Measurements from ENCODE around the gene SLC39A8.

The SLC39A8 gene

GRCh38 chr4:102234243-102234838 lies 110.9 kb downstream of the SLC39A8 start:
- DNase-seq (ENCODE audit: low read depth in 4 of 4, low spot score in 1 of 4), result no peak

DNA sequence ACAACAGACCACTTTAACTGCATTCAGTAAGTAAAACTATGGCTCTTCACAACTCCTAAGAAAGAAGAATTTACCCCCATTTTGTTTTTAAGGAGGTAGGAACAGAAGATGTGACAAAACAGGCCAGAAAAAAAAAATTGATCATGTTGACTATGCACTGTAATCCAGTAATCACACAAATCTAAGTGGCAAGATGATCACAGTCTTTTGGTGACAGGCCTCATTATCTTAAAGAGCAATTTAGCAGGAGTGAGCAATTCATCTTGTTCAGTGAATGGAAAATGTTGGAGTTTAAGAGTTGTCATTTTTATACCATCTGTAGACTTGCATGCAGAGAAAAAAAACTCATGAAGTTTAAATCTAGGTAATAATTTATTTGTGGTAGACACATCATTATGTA lies 115.1 kb downstream of the SLC39A8 start:
- DNase-seq (ENCODE audit: low read depth in 4 of 4, low spot score in 1 of 4), result no peak

DNA sequence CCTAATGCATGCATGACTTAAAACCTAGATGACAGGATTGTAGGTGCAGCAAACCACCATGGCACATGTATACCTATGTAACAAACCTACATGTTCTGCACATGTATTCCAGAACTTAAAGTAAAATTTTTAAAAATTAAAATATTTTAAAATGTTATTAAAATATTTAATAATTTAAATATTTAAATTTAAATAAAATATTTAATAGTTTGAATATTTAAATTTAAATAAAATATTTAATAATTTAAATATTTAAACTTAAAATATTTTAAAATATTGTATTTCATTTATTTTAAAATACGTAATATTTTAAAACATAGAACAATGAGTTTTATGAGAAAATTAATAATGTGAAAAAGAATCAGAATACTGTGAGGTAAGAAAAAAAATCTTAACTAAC lies 117.9 kb downstream of the SLC39A8 start:
- DNase-seq (ENCODE audit: low read depth in 4 of 4, low spot score in 1 of 4), result no peak

DNA sequence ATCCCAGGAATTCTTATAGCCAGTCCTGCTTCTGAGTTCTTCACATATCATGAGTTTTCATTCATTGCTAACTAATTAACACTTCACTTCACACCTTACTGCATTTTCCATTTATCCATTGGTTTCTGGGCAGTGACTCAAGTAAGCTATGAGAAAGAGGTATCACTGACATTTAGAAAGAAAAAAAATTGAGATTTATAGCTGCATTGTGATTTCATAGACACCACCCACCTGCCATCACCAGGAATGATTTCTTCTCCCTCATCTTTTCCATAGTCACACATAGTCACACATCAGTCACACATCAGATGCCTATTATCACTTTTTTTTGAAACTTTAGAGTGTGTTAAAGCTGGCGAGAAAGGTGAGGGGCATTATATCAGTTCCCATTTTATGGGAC lies 121.8 kb downstream of the SLC39A8 start:
- DNase-seq (ENCODE audit: low read depth in 4 of 4, low spot score in 1 of 4), result no peak

- DNase-seq (ENCODE audit: low read depth in 4 of 4, low spot score in 1 of 4), result no peak
Observed at GRCh38 chr4:102222838-102223409, 122.4 kb downstream of the SLC39A8 start.

DNA sequence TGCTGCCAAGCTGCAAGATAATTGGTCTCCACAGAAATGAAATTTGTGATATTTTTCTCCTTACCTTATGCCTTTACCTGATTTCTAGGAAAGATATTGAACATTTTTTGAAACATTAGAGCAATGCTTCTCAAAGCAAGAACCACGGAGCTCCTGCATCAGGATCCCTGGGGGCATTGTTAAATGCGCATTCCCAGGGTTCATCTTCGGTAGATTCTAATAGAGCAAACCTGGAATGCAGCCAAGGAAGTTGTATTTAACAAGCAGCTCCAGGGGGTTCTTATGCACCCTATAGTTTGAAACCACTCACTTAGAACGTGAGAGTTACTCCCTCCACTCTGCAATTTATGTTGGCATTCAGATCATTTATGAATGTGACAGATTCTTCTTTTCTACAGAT lies 126.2 kb downstream of the SLC39A8 start:
- DNase-seq (ENCODE audit: low read depth in 4 of 4, low spot score in 1 of 4), result no peak

GRCh38 chr4:102218656-102219055 lies 126.6 kb downstream of the SLC39A8 start:
- DNase-seq (ENCODE audit: low read depth in 4 of 4, low spot score in 1 of 4), result no peak

- DNase-seq (ENCODE audit: low read depth in 4 of 4, low spot score in 1 of 4), result no peak
Observed at GRCh38 chr4:102217775-102218355, 127.4 kb downstream of the SLC39A8 start.

GRCh38 chr4:102217345-102217744 lies 127.9 kb downstream of the SLC39A8 start:
- no peak for DNase-seq (ENCODE audit: low read depth in 4 of 4, low spot score in 1 of 4)

DNA sequence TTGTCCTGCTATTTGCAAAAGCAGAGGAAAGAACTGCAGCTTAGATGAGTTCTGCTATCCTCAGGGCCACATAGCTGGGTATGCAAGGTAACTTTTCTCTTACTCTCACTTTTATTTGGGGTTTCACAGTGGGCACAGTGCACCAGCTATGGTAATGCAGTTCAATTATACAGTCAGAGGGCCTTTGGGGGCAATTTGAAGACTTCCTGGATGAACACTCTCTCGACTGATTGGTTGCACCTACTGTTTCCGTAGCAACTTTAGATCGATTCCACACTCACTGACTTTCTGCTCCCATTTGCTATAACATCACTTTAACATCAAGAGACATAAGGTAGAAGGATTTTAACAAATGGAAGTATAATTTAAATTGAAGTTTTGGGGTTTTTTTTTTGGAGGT lies 128.6 kb downstream of the SLC39A8 start:
- DNase-seq (ENCODE audit: low read depth in 4 of 4, low spot score in 1 of 4), result no peak

GRCh38 chr4:102213031-102213430 lies 132.3 kb downstream of the SLC39A8 start:
- no peak for DNase-seq (ENCODE audit: low read depth in 4 of 4, low spot score in 1 of 4)
